Heart left ventricle (tissue), 16 donors: ENCODE results near the gene DIS3L2. TPM values are rescaled to one million over a fixed set of nuclear protein-coding genes. Genes with fewer than 3 reads are reported as not detected.

ENCODE experiments used
- ATAC-seq, 4 donors: fragments of 200-7000 bp; cut with Tn5 transposase; one replicate each; pipeline ENCODE4 v1.9.1; 2020 to 2022; ENCODE audit warnings: moderate library complexity in 4 of 4, mild to moderate bottlenecking in 3 of 4, moderate number of reproducible peaks in 1 of 4
- DNase-seq, 5 donors: peaks; one replicate each; pipeline ENCODE4 v3.0.0-alpha.2; 2020
- H3K27ac ChIP-seq, 12 donors: fragments of 200-600 bp; sonication (generic) in 4 of 12; one replicate each; pipeline versions ENCODE4 v1.5.0 to v1.8.0; 2016 to 2022; ENCODE audit warnings: mild to moderate bottlenecking in 2 of 12
- H3K27me3 ChIP-seq, 9 donors: fragments of 200-600 bp; sonication (generic) in 2 of 9; one replicate each; pipeline versions ENCODE4 v1.5.1 to v1.8.0; 2016 to 2022; ENCODE audit warnings: mild to moderate bottlenecking in 3 of 9
- H3K36me3 ChIP-seq, 9 donors: fragments of 200-600 bp; sonication (generic) in 2 of 9; one replicate each; pipeline versions ENCODE4 v1.5.0 to v1.8.0; 2018 to 2022; ENCODE audit warnings: mild to moderate bottlenecking in 2 of 9
- H3K4me1 ChIP-seq, 12 donors: fragments of 200-600 bp; sonication (generic) in 4 of 12; one replicate each; pipeline versions ENCODE4 v1.5.0 to v1.8.0; 2016 to 2022; ENCODE audit warnings: mild to moderate bottlenecking in 3 of 12
- H3K4me3 ChIP-seq, 12 donors: fragments of 200-600 bp; sonication (generic) in 4 of 12; one replicate each; pipeline versions ENCODE4 v1.5.0 to v1.8.0; 2017 to 2022; ENCODE audit warnings: mild to moderate bottlenecking in 9 of 12, moderate library complexity in 4 of 12
- H3K9me3 ChIP-seq, 12 donors: fragments of 200-600 bp; sonication (generic) in 4 of 12; one replicate each; pipeline versions ENCODE4 v1.5.0 to v1.8.0; 2016 to 2022; ENCODE audit warnings: mild to moderate bottlenecking in 1 of 12
- CTCF ChIP-seq, 12 donors: fragments of 200-600 bp; sonication (generic) in 4 of 12; IDR thresholded peaks; one replicate each; pipeline versions ENCODE4 v1.5.0 to v1.8.0; 2018 to 2022; ENCODE audit warnings: antibody characterized with exemption in 12 of 12, mild to moderate bottlenecking in 5 of 12
- POLR2A ChIP-seq, 2 donors: fragments of 450-650 bp; IDR thresholded peaks; one replicate each; pipeline ENCODE4 v1.6.1; 2017; ENCODE audit warnings: antibody characterized with exemption in 2 of 2, mild to moderate bottlenecking in 2 of 2, moderate library complexity in 2 of 2
- WGBS, 4 donors: extraction: QIAGEN DNeasy Blood & Tissue Kit in 2 of 4; methylation state at CpG; one replicate each; pipeline versions ENCODE4 v1.1.5 to v1.1.7; 2013 to 2018; 5-methylcytosine and 5-hydroxymethylcytosine counted together
- intact Hi-C, 10 donors: fragments of 100-400 bp; cut with DNase I; formaldehyde crosslinking; loops; one replicate each; pipeline versions ENCODE4 v1.11.1 to v1.14.2; 2022
- polyA plus RNA-seq, 2 donors: library from polyadenylated mRNA; stranded (reverse); fragments of 200-250 nt; gene quantifications; one replicate each; pipeline ENCODE4 v1.2.3, GENCODE V29; 2013
- total RNA-seq, 9 donors: library from RNA; depleted of rRNA in 2 of 9; stranded (reverse); fragments of >200 nt in 2 of 9; fragmentation: NEBNext Ultra II Directional in 3 of 9; extraction: Animal tissue kit (Norgen Biotek cat#: 25700) in 3 of 9; gene quantifications; one replicate each; pipeline versions ENCODE4 v1.1.0 to v1.2.4, GENCODE V29; 2016 to 2023
- donor health status: ischemic (EF 13 %, LVEDD 7.1; RV severe dilation, severe dysfunction).
- donor health status: healthy with polysubstance abuse.
- donor health status: DM: no; HTN: yes; CAD: no.
- donor health status: DM: no; HTN: no; CAD: no.
- donor health status: ischemic (EF 25% LVEDD 6.9; RV normal size, moderate dysfunction).
- donor health status: ischemic (EF 25% LVEDD 5.7; RV mildly dilated, moderate dysfunction).
- donor health status: healthy.
- donor health status: DM: yes; HTN: yes; CAD: no.
- donor health status: ischemic (EF 35%, LVEDD 5.7; RV mildly dilated, moderate dysfunction).
- donor health status: nonischemic (EF 11% LVEDD 7.7; RV severe dilation, severe dysfunction).
- donor health status: DM: yes; HTN: yes; CAD: no.
- donor health status: PGD.
- donor health status: ischemic (EF 29% LVEDD 5.4; RV normal size, mild dysfunction).
- donor health status: nonischemic (EF 23%, LVEDD 6.1; RV moderate dilation, normal function).

Gene DIS3L2
- total and polyA plus RNA-seq, 11 donors: 12.4 to 27.3 (median 21.8) TPM

- no peak for TF ChIP-seq CTCF (IDR thresholded peaks at IDR 0.05)
- no peak for TF ChIP-seq POLR2A (IDR thresholded peaks at IDR 0.05)
- no peaks in the 10 kb centered on the region for H3K27me3 ChIP-seq
- peaks cover 0 to 20% (median 9%) of the 10 kb centered on the region in 9 donors for H3K36me3 ChIP-seq
- no peak overlapping the region for H3K27ac ChIP-seq
- intact Hi-C loops: no loop called here
- no peak overlapping the region for H3K4me3 ChIP-seq
- ATAC-seq (no peak), DNase-seq (no peak)
- H3K9me3 ChIP-seq: no peaks in the 10 kb centered on the region
- H3K4me1 ChIP-seq: peaks cover 0 to 4% (median 0%) of the 10 kb centered on the region in 12 donors
- WGBS, 4 donors: 88 to 95% (median 94%) methylated on average over 8 of the region's 8 CpGs
Measured at GRCh38 chr2:232211743-232212686, 250.5 kb downstream of the DIS3L2 start.

GRCh38 chr2:232213176-232213575, 251.7 kb downstream of the DIS3L2 start:
- no peaks in the 10 kb centered on the region for H3K27me3 ChIP-seq
- DNase-seq (no peak), ATAC-seq (no peak)
- H3K4me3 ChIP-seq: no peak overlapping the region
- H3K4me1 ChIP-seq: peaks cover 0 to 4% (median 0%) of the 10 kb centered on the region in 12 donors
- intact Hi-C loops: no loop called here
- H3K36me3 ChIP-seq: peaks cover 0 to 20% (median 9%) of the 10 kb centered on the region in 9 donors
- WGBS, 4 donors: 82 to 88% (median 84%) methylated on average over 2 of the region's 2 CpGs
- no peaks in the 10 kb centered on the region for H3K9me3 ChIP-seq
- TF ChIP-seq POLR2A (IDR thresholded peaks at IDR 0.05): no peak
- TF ChIP-seq CTCF (IDR thresholded peaks at IDR 0.05): no peak
- no peak overlapping the region for H3K27ac ChIP-seq

- DNase-seq (no peak), ATAC-seq (no peak)
- H3K4me3 ChIP-seq: no peak overlapping the region
- 66 to 76% (median 71%) methylated on average over 5 of the region's 5 CpGs for WGBS, 4 donors
- H3K27me3 ChIP-seq: no peaks in the 10 kb centered on the region
- TF ChIP-seq POLR2A (IDR thresholded peaks at IDR 0.05): no peak
- no peak for TF ChIP-seq CTCF (IDR thresholded peaks at IDR 0.05)
- peaks cover 0 to 20% (median 9%) of the 10 kb centered on the region in 9 donors for H3K36me3 ChIP-seq
- no peaks in the 10 kb centered on the region for H3K9me3 ChIP-seq
- peaks cover 0 to 5% (median under 1%) of the 10 kb centered on the region in 12 donors for H3K4me1 ChIP-seq
- H3K27ac ChIP-seq: no peak overlapping the region
- intact Hi-C loops: no loop called here
Measured at GRCh38 chr2:232214053-232214452, 252.5 kb downstream of the DIS3L2 start.

GRCh38 chr2:232216028-232216427, 254.5 kb downstream of the DIS3L2 start:
- no peak for ATAC-seq
- TF ChIP-seq POLR2A (IDR thresholded peaks at IDR 0.05) (no peak), CTCF (IDR thresholded peaks at IDR 0.05) (no peak)
- Histone ChIP-seq H3K9me3 (no peaks in the 10 kb centered on the region), H3K27ac (no peak overlapping the region), H3K4me3 (no peak overlapping the region), H3K4me1 (peaks cover 0 to 12% (median 2%) of the 10 kb centered on the region in 12 donors), H3K27me3 (no peaks in the 10 kb centered on the region), H3K36me3 (peaks cover 0 to 12% (median 0%) of the 10 kb centered on the region in 9 donors)
- no peak for DNase-seq
- intact Hi-C loops: no loop called here
- 81 to 85% (median 83%) methylated on average over 3 of the region's 3 CpGs for whole genome bisulfite sequencing, 4 donors
